Panc1 (cell line): ENCODE data around the gene EHBP1.

Experiments
- POLR2AphosphoS5 ChIP-seq: IDR thresholded peaks from 2 replicates; pipeline ENCODE4 v1.6.1; 2012; ENCODE audit warnings: mild to moderate bottlenecking, low read depth, low read length, moderate library complexity
- TCF7L2 ChIP-seq: IDR thresholded peaks from 2 replicates; pipeline ENCODE4 v1.6.1; 2011; ENCODE audit warnings: mild to moderate bottlenecking, low read depth, low read length, inconsistent platforms
- TF ChIP-seq, protein P1 (sequence below): fragments of 450-650 bp; IDR thresholded peaks from 2 replicates; pipeline ENCODE4 v1.5.1; 2017; ENCODE audit warnings: mild to moderate bottlenecking
- TF ChIP-seq, protein P2 (sequence below), 2 experiments: IDR thresholded peaks; 2 replicates each; pipeline ENCODE4 v1.6.1; 2011 to 2012; ENCODE audit warnings: low read depth in 2 of 2, control low read depth in 1 of 2, low read length in 1 of 2, mild to moderate bottlenecking in 1 of 2, moderate library complexity in 1 of 2; ENCODE audit not compliant: insufficient read depth in 1 of 2

DNA sequence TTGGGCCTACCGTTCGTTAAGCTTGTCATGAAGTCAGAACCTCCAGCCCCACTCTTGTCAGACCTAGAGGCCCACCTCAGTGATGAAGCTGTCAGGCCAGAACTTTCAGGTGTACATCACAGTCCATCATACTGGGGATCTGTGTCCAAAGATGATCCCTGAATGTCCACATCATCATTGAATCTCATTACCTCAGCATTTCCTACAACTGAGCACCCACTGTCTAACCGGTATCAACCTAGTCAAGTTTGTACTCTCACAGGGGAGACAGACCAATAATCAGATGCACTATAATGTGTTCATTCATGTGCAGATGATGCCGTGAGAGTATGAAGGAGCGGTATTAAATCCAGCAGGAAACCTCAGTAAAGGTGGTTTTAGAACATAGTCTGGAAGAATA is 36.3 kb upstream of the EHBP1 start:
- no peak for TF ChIP-seq POLR2AphosphoS5
- TF ChIP-seq, protein P1, sequence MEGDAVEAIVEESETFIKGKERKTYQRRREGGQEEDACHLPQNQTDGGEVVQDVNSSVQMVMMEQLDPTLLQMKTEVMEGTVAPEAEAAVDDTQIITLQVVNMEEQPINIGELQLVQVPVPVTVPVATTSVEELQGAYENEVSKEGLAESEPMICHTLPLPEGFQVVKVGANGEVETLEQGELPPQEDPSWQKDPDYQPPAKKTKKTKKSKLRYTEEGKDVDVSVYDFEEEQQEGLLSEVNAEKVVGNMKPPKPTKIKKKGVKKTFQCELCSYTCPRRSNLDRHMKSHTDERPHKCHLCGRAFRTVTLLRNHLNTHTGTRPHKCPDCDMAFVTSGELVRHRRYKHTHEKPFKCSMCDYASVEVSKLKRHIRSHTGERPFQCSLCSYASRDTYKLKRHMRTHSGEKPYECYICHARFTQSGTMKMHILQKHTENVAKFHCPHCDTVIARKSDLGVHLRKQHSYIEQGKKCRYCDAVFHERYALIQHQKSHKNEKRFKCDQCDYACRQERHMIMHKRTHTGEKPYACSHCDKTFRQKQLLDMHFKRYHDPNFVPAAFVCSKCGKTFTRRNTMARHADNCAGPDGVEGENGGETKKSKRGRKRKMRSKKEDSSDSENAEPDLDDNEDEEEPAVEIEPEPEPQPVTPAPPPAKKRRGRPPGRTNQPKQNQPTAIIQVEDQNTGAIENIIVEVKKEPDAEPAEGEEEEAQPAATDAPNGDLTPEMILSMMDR, result no peak
- TF ChIP-seq, protein P2, sequence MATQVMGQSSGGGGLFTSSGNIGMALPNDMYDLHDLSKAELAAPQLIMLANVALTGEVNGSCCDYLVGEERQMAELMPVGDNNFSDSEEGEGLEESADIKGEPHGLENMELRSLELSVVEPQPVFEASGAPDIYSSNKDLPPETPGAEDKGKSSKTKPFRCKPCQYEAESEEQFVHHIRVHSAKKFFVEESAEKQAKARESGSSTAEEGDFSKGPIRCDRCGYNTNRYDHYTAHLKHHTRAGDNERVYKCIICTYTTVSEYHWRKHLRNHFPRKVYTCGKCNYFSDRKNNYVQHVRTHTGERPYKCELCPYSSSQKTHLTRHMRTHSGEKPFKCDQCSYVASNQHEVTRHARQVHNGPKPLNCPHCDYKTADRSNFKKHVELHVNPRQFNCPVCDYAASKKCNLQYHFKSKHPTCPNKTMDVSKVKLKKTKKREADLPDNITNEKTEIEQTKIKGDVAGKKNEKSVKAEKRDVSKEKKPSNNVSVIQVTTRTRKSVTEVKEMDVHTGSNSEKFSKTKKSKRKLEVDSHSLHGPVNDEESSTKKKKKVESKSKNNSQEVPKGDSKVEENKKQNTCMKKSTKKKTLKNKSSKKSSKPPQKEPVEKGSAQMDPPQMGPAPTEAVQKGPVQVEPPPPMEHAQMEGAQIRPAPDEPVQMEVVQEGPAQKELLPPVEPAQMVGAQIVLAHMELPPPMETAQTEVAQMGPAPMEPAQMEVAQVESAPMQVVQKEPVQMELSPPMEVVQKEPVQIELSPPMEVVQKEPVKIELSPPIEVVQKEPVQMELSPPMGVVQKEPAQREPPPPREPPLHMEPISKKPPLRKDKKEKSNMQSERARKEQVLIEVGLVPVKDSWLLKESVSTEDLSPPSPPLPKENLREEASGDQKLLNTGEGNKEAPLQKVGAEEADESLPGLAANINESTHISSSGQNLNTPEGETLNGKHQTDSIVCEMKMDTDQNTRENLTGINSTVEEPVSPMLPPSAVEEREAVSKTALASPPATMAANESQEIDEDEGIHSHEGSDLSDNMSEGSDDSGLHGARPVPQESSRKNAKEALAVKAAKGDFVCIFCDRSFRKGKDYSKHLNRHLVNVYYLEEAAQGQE (IDR thresholded peaks at IDR 0.05; ENCODE audit: insufficient read depth in 1 of 2, low read depth in 2 of 2, low read length in 1 of 2), result no peak
- no peak for TF ChIP-seq TCF7L2
